ENCODE measurements around the gene UPK3A. TPM values are rescaled to one million over a fixed set of nuclear protein-coding genes. Genes with fewer than 3 reads are reported as not detected.

UPK3A gene
- total RNA-seq, 1 donor from 2014 or later: 0.29 TPM

- H3K36me3 Mint-ChIP-seq: peaks cover 15% of the 10 kb centered on the region
- H3K4me3 Mint-ChIP-seq: peak overlapping the region; percentile 38
- peaks cover 43% of the 10 kb centered on the region for H3K4me1 Mint-ChIP-seq (ENCODE audit: unreplicated experiment)
- no peaks in the 10 kb centered on the region for H3K9me3 Mint-ChIP-seq
- no peak for DNase-seq (ENCODE audit: extremely low spot score, unreplicated experiment)
- peaks cover 3% of the 10 kb centered on the region for H3K27me3 Mint-ChIP-seq
- TF ChIP-seq CTCF (conservative IDR thresholded peaks at IDR 0.05): no peak
- H3K27ac Mint-ChIP-seq: no peak overlapping the region
These were observed 28.1 kb downstream of the UPK3A start for GRCh38 chr22:45312856-45313255.

GRCh38 chr22:45314054-45314721, 29.4 kb downstream of the UPK3A start:
- no peak for DNase-seq (ENCODE audit: extremely low spot score, unreplicated experiment)
- peaks cover 49% of the 10 kb centered on the region for H3K4me1 Mint-ChIP-seq (ENCODE audit: unreplicated experiment)
- H3K9me3 Mint-ChIP-seq: no peaks in the 10 kb centered on the region
- TF ChIP-seq CTCF (conservative IDR thresholded peaks at IDR 0.05): no peak
- H3K36me3 Mint-ChIP-seq: peaks cover 15% of the 10 kb centered on the region
- peak overlapping the region; percentile 29 for H3K27ac Mint-ChIP-seq
- peak overlapping the region; percentile 27 for H3K4me3 Mint-ChIP-seq
- peaks cover 3% of the 10 kb centered on the region for H3K27me3 Mint-ChIP-seq

- Mint-ChIP-seq H3K4me1 (ENCODE audit: unreplicated experiment) (peaks cover 52% of the 10 kb centered on the region), H3K9me3 (no peaks in the 10 kb centered on the region), H3K36me3 (peaks cover 15% of the 10 kb centered on the region), H3K27ac (peak overlapping the region; percentile 29), H3K27me3 (peaks cover 3% of the 10 kb centered on the region), H3K4me3 (no peak overlapping the region)
- DNase-seq (ENCODE audit: extremely low spot score, unreplicated experiment): no peak
- no peak for TF ChIP-seq CTCF (conservative IDR thresholded peaks at IDR 0.05)
These were observed 30.0 kb downstream of the UPK3A start for GRCh38 chr22:45314786-45315185.

- peaks cover 6% of the 10 kb centered on the region for H3K36me3 Mint-ChIP-seq
- no peaks in the 10 kb centered on the region for H3K27me3 Mint-ChIP-seq
- no peak overlapping the region for H3K4me3 Mint-ChIP-seq
- peaks cover 47% of the 10 kb centered on the region for H3K4me1 Mint-ChIP-seq (ENCODE audit: unreplicated experiment)
- H3K9me3 Mint-ChIP-seq: no peaks in the 10 kb centered on the region
- TF ChIP-seq CTCF (conservative IDR thresholded peaks at IDR 0.05): no peak
- no peak overlapping the region for H3K27ac Mint-ChIP-seq
- no peak for DNase-seq (ENCODE audit: extremely low spot score, unreplicated experiment)
These were observed 32.2 kb downstream of the UPK3A start for GRCh38 chr22:45316796-45317526.

GRCh38 chr22:45317551-45318167, 32.9 kb downstream of the UPK3A start:
- Mint-ChIP-seq H3K9me3 (no peaks in the 10 kb centered on the region), H3K36me3 (peaks cover 8% of the 10 kb centered on the region), H3K27me3 (no peaks in the 10 kb centered on the region), H3K4me1 (ENCODE audit: unreplicated experiment) (peaks cover 47% of the 10 kb centered on the region), H3K27ac (peak overlapping the region; percentile 78), H3K4me3 (peak overlapping the region; percentile 69)
- peak; percentile 47 for TF ChIP-seq CTCF (conservative IDR thresholded peaks at IDR 0.05)
- no peak for DNase-seq (ENCODE audit: extremely low spot score, unreplicated experiment)

All from type B pancreatic cell (in vitro differentiated cells).